SJSA1 (cell line): ENCODE data around the gene UBFD1. TPM values are rescaled to one million over a fixed set of nuclear protein-coding genes. Genes with fewer than 3 reads are reported as not detected.
A peak's percentile ranks its signal among the peaks of the same experiment; 100 is the strongest.
"Not testable (repeated sequence)": the region's sequence is repeated elsewhere in the genome, so short reads cannot be mapped to it uniquely, and the experiment has no call there.

Experiments
- DNase-seq, 2 experiments: peaks; one replicate each; pipeline ENCODE4 v3.0.0-alpha.2; 2015 to 2020; ENCODE audit warnings: low spot score in 2 of 2, low read depth in 1 of 2
- H3K27ac ChIP-seq: fragments of 250-450 bp; sonication (Bioruptor Pico); 2 replicates; pipeline ENCODE4 v1.5.1; 2020; ENCODE audit warnings: mild to moderate bottlenecking, moderate library complexity
- H3K27me3 ChIP-seq: fragments of 250-450 bp; sonication (Bioruptor Pico); replicated peaks from 2 replicates; pipeline ENCODE4 v1.5.1; 2020; ENCODE audit warnings: mild to moderate bottlenecking, moderate library complexity
- H3K36me3 ChIP-seq: fragments of 250-450 bp; sonication (Bioruptor Pico); 2 replicates; pipeline ENCODE4 v1.5.1; 2020; ENCODE audit warnings: mild to moderate bottlenecking
- H3K4me1 ChIP-seq: fragments of 250-450 bp; sonication (Bioruptor Pico); replicated peaks from 2 replicates; pipeline ENCODE4 v1.6.1; 2021; ENCODE audit warnings: mild to moderate bottlenecking
- H3K4me3 ChIP-seq: fragments of 250-450 bp; sonication (Bioruptor Pico); 2 replicates; pipeline ENCODE4 v1.5.1; 2020; ENCODE audit warnings: mild to moderate bottlenecking
- H3K9me3 ChIP-seq: fragments of 250-450 bp; sonication (Bioruptor Pico); replicated peaks from 2 replicates; pipeline ENCODE4 v1.5.1; 2020; ENCODE audit warnings: mild to moderate bottlenecking
- total RNA-seq: library from RNA; depleted of rRNA; stranded (reverse); fragments of >200 nt; shearing (Covaris generic); gene quantifications from 2 replicates; pipeline ENCODE4 v1.2.3, GENCODE V29; 2014

The UBFD1 gene
- total RNA-seq, 1 experiment from 2014 or later: 88.0 TPM

- Histone ChIP-seq H3K4me1 (peaks cover 13% of the 10 kb centered on the region), H3K36me3 (peaks cover 73% of the 10 kb centered on the region), H3K27me3 (no peaks in the 10 kb centered on the region), H3K27ac (no peak overlapping the region), H3K4me3 (no peak overlapping the region), H3K9me3 (no peaks in the 10 kb centered on the region)
- DNase-seq: no peak
Measured at GRCh38 chr16:23535901-23536300, 21.6 kb upstream of the UBFD1 start.

- Histone ChIP-seq H3K4me3 (no peak overlapping the region), H3K4me1 (peaks cover 13% of the 10 kb centered on the region), H3K27me3 (no peaks in the 10 kb centered on the region), H3K27ac (no peak overlapping the region), H3K36me3 (peaks cover 71% of the 10 kb centered on the region), H3K9me3 (no peaks in the 10 kb centered on the region)
- DNase-seq: no peak
Measured at GRCh38 chr16:23537390-23537789, 20.1 kb upstream of the UBFD1 start.

GRCh38 chr16:23538919-23539278, 18.6 kb upstream of the UBFD1 start:
- H3K27me3 ChIP-seq: no peaks in the 10 kb centered on the region
- H3K36me3 ChIP-seq: peaks cover 62% of the 10 kb centered on the region
- H3K4me3 ChIP-seq: no peak overlapping the region
- H3K9me3 ChIP-seq: no peaks in the 10 kb centered on the region
- H3K27ac ChIP-seq: peak overlapping the region; percentile 48
- peaks cover 13% of the 10 kb centered on the region for H3K4me1 ChIP-seq
- DNase-seq: no peak

GRCh38 chr16:23539984-23540816, 17.3 kb upstream of the UBFD1 start:
- DNase-seq: no peak
- H3K36me3 ChIP-seq: peaks cover 60% of the 10 kb centered on the region
- H3K27ac ChIP-seq: no peak overlapping the region
- H3K4me1 ChIP-seq: peaks cover 13% of the 10 kb centered on the region
- no peaks in the 10 kb centered on the region for H3K9me3 ChIP-seq
- no peak overlapping the region for H3K4me3 ChIP-seq
- no peaks in the 10 kb centered on the region for H3K27me3 ChIP-seq

- DNase-seq, H3K27me3 ChIP-seq: not testable (repeated sequence)
- H3K36me3 ChIP-seq: peaks cover 60% of the 10 kb centered on the region
Measured at GRCh38 chr16:23540817-23541178, 16.7 kb upstream of the UBFD1 start.

GRCh38 chr16:23544436-23544835, 13.1 kb upstream of the UBFD1 start:
- H3K27me3 ChIP-seq: no peaks in the 10 kb centered on the region
- no peaks in the 10 kb centered on the region for H3K4me1 ChIP-seq
- no peak for DNase-seq
- no peak overlapping the region for H3K27ac ChIP-seq
- no peaks in the 10 kb centered on the region for H3K9me3 ChIP-seq
- peaks cover 74% of the 10 kb centered on the region for H3K36me3 ChIP-seq
- H3K4me3 ChIP-seq: no peak overlapping the region

More at GRCh38 chr16:23540817-23541178, 16.7 kb upstream of the UBFD1 start:
- peaks cover 13% of the 10 kb centered on the region for H3K4me1 ChIP-seq
- H3K27ac ChIP-seq, H3K4me3 ChIP-seq, H3K9me3 ChIP-seq: not testable (repeated sequence)

- H3K9me3 ChIP-seq: no peaks in the 10 kb centered on the region
- no peaks in the 10 kb centered on the region for H3K4me1 ChIP-seq
- peaks cover 71% of the 10 kb centered on the region for H3K36me3 ChIP-seq
Measured at GRCh38 chr16:23549938-23550337, 7.6 kb upstream of the UBFD1 start.

GRCh38 chr16:23552161-23552560, 5.4 kb upstream of the UBFD1 start:
- Histone ChIP-seq H3K36me3 (peaks cover 52% of the 10 kb centered on the region), H3K9me3 (no peaks in the 10 kb centered on the region), H3K4me1 (peaks cover 6% of the 10 kb centered on the region; the same call in 1 of the 2 replicates)

More at GRCh38 chr16:23549938-23550337, 7.6 kb upstream of the UBFD1 start:
- Histone ChIP-seq H3K27me3 (no peaks in the 10 kb centered on the region), H3K27ac (no peak overlapping the region), H3K4me3 (no peak overlapping the region)
- no peak for DNase-seq

GRCh38 chr16:23554536-23554935, 3.0 kb upstream of the UBFD1 start:
- peaks cover 49% of the 10 kb centered on the region for H3K36me3 ChIP-seq

More at GRCh38 chr16:23552161-23552560, 5.4 kb upstream of the UBFD1 start:
- no peaks in the 10 kb centered on the region for H3K27me3 ChIP-seq
- no peak overlapping the region for H3K27ac ChIP-seq
- H3K4me3 ChIP-seq: no peak overlapping the region
- no peak for DNase-seq

GRCh38 chr16:23557779-23558702, 514 bp downstream of the UBFD1 start:
- peaks cover 55% of the 10 kb centered on the region for H3K36me3 ChIP-seq
- peaks cover 3% of the 10 kb centered on the region; the same call in 1 of the 2 replicates for H3K9me3 ChIP-seq

More at GRCh38 chr16:23554536-23554935, 3.0 kb upstream of the UBFD1 start:
- Histone ChIP-seq H3K27ac (no peak overlapping the region), H3K9me3 (peaks cover 3% of the 10 kb centered on the region; the same call in 1 of the 2 replicates), H3K4me3 (no peak overlapping the region), H3K27me3 (no peaks in the 10 kb centered on the region), H3K4me1 (peaks cover 6% of the 10 kb centered on the region)
- DNase-seq: no peak

GRCh38 chr16:23561586-23561985, 4.1 kb downstream of the UBFD1 start:
- H3K4me1 ChIP-seq: peaks cover 2% of the 10 kb centered on the region
- peaks cover 85% of the 10 kb centered on the region for H3K36me3 ChIP-seq
- peaks cover 3% of the 10 kb centered on the region; the same call in 1 of the 2 replicates for H3K9me3 ChIP-seq
- H3K27ac ChIP-seq: no peak overlapping the region
- H3K4me3 ChIP-seq: no peak overlapping the region
- H3K27me3 ChIP-seq: no peaks in the 10 kb centered on the region
- no peak for DNase-seq

More at GRCh38 chr16:23557779-23558702, 514 bp downstream of the UBFD1 start:
- Histone ChIP-seq H3K27ac (peak overlapping the region; percentile 89), H3K27me3 (no peaks in the 10 kb centered on the region), H3K4me3 (peak overlapping the region; percentile 95), H3K4me1 (peaks cover 6% of the 10 kb centered on the region)
- DNase-seq: peak in 1 of 2 experiments; percentile 8

GRCh38 chr16:23562505-23562904, 5.0 kb downstream of the UBFD1 start:
- H3K9me3 ChIP-seq: peaks cover 3% of the 10 kb centered on the region; the same call in 1 of the 2 replicates
- H3K27ac ChIP-seq: no peak overlapping the region
- H3K4me3 ChIP-seq: no peak overlapping the region
- no peak for DNase-seq
- no peaks in the 10 kb centered on the region for H3K27me3 ChIP-seq
- no peaks in the 10 kb centered on the region; the same call in 1 of the 2 replicates for H3K4me1 ChIP-seq
- H3K36me3 ChIP-seq: peaks cover 91% of the 10 kb centered on the region

GRCh38 chr16:23563186-23563585, 5.7 kb downstream of the UBFD1 start:
- H3K4me3 ChIP-seq: no peak overlapping the region
- peaks cover 90% of the 10 kb centered on the region for H3K36me3 ChIP-seq
- no peaks in the 10 kb centered on the region for H3K9me3 ChIP-seq
- no peaks in the 10 kb centered on the region; the same call in 1 of the 2 replicates for H3K4me1 ChIP-seq
- DNase-seq: no peak
- H3K27me3 ChIP-seq: no peaks in the 10 kb centered on the region
- no peak overlapping the region for H3K27ac ChIP-seq
